ENCODE results near the gene BATF3. TPM values are rescaled to one million over a fixed set of nuclear protein-coding genes. Genes with fewer than 3 reads are reported as not detected.
"Not testable (repeated sequence)": the region's sequence is repeated elsewhere in the genome, so short reads cannot be mapped to it uniquely, and the experiment has no call there.

BATF3 gene
- total RNA-seq, 1 donor from 2014 or later: 5.4 TPM

DNA sequence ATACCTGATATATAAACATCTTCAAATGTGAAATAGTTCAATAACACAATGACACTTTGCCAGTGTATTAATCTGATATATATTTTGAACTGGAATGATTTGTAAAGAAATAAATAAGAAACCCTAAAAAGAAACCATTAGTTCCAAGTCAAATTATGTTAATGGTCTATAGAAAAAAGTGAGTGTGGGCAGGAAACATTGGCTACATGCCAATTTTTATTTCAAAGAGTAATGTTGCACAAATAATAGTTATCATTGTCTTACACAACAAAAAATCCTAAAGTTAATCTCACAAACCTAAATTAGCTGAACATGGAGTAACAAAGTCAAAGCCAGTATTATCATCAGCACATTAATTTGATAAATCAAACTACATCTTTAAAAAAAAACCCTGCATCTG, 37.9 kb upstream of the BATF3 start:
- no peaks in the 10 kb centered on the region for H3K27me3 ChIP-seq (ENCODE audit: control insufficient read depth, insufficient read depth, low read length)
- DNase-seq (ENCODE audit: low read depth): no peak
- TF ChIP-seq, protein P1, sequence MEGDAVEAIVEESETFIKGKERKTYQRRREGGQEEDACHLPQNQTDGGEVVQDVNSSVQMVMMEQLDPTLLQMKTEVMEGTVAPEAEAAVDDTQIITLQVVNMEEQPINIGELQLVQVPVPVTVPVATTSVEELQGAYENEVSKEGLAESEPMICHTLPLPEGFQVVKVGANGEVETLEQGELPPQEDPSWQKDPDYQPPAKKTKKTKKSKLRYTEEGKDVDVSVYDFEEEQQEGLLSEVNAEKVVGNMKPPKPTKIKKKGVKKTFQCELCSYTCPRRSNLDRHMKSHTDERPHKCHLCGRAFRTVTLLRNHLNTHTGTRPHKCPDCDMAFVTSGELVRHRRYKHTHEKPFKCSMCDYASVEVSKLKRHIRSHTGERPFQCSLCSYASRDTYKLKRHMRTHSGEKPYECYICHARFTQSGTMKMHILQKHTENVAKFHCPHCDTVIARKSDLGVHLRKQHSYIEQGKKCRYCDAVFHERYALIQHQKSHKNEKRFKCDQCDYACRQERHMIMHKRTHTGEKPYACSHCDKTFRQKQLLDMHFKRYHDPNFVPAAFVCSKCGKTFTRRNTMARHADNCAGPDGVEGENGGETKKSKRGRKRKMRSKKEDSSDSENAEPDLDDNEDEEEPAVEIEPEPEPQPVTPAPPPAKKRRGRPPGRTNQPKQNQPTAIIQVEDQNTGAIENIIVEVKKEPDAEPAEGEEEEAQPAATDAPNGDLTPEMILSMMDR (IDR thresholded peaks at IDR 0.05; ENCODE audit: insufficient read depth, low read length, poor library complexity, severe bottlenecking): no peak
- H3K36me3 ChIP-seq (ENCODE audit: control insufficient read depth, insufficient read depth, low read length): no peaks in the 10 kb centered on the region
- H3K4me3 ChIP-seq (ENCODE audit: low read depth, low read length): no peak overlapping the region

DNA sequence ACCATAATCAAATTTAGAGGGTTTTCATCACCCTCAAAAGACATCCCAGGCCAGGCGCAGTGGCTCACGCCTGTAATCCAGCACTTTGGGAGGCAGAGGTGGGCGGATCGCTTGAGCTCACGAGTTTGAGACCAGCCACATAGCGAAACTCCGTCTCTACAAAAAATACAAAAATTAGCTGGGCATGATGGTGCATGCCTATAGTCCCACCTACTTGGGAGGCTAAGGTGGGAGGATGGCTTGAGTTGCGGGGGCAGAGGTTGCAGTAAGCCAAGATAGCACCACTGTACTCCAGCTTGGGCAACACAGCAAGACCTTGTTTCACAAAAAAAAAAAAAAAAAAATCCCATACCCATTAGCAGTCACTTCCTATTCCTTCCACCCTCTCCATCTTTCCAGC, 33.5 kb upstream of the BATF3 start:
- TF ChIP-seq, protein P1 (IDR thresholded peaks at IDR 0.05; ENCODE audit: insufficient read depth, low read length, poor library complexity, severe bottlenecking): no peak
- DNase-seq (ENCODE audit: low read depth): no peak
- H3K27me3 ChIP-seq (ENCODE audit: control insufficient read depth, insufficient read depth, low read length): no peaks in the 10 kb centered on the region
- H3K36me3 ChIP-seq (ENCODE audit: control insufficient read depth, insufficient read depth, low read length): no peaks in the 10 kb centered on the region
- H3K4me3 ChIP-seq (ENCODE audit: low read depth, low read length): no peak overlapping the region

- Histone ChIP-seq H3K27me3 (ENCODE audit: control insufficient read depth, insufficient read depth, low read length) (no peaks in the 10 kb centered on the region), H3K36me3 (ENCODE audit: control insufficient read depth, insufficient read depth, low read length) (no peaks in the 10 kb centered on the region), H3K4me3 (ENCODE audit: low read depth, low read length) (no peak overlapping the region)
- DNase-seq (ENCODE audit: low read depth): no peak
- TF ChIP-seq, protein P1 (IDR thresholded peaks at IDR 0.05; ENCODE audit: insufficient read depth, low read length, poor library complexity, severe bottlenecking): no peak
Measured at GRCh38 chr1:212731630-212732029, 32.0 kb upstream of the BATF3 start.

DNA sequence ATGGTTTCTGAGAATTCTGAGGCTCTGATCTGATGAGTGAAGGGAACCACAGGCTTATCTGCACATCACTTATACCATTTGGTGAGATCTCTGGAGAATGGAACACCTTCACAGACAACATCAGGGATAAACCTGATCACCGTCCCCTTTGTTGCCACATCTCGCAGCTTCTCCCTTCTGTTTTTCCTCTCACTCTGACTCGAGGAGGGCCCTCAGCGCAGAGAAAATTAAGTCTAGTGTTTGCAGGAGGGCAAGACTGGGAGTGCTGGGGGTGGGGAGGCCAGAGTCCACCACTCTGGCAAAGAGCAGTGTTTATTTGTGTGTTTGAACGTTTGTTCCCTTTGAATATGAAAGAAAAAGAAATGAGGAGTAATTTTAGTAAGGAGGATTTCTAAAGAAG, 29.0 kb upstream of the BATF3 start:
- H3K27me3 ChIP-seq (ENCODE audit: control insufficient read depth, insufficient read depth, low read length): no peaks in the 10 kb centered on the region
- no peak overlapping the region for H3K4me3 ChIP-seq (ENCODE audit: low read depth, low read length)
- no peak for DNase-seq (ENCODE audit: low read depth)
- H3K36me3 ChIP-seq (ENCODE audit: control insufficient read depth, insufficient read depth, low read length): no peaks in the 10 kb centered on the region
- TF ChIP-seq, protein P1 (IDR thresholded peaks at IDR 0.05; ENCODE audit: insufficient read depth, low read length, poor library complexity, severe bottlenecking): no peak

GRCh38 chr1:212727386-212728181, 27.9 kb upstream of the BATF3 start:
- H3K27me3 ChIP-seq (ENCODE audit: control insufficient read depth, insufficient read depth, low read length): no peaks in the 10 kb centered on the region
- TF ChIP-seq, protein P1 (IDR thresholded peaks at IDR 0.05; ENCODE audit: insufficient read depth, low read length, poor library complexity, severe bottlenecking): no peak
- no peak overlapping the region for H3K4me3 ChIP-seq (ENCODE audit: low read depth, low read length)
- DNase-seq (ENCODE audit: low read depth): no peak
- no peaks in the 10 kb centered on the region for H3K36me3 ChIP-seq (ENCODE audit: control insufficient read depth, insufficient read depth, low read length)

- not testable (repeated sequence) for H3K27me3 ChIP-seq (ENCODE audit: control insufficient read depth, insufficient read depth, low read length); DNase-seq (ENCODE audit: low read depth); H3K36me3 ChIP-seq (ENCODE audit: control insufficient read depth, insufficient read depth, low read length); H3K4me3 ChIP-seq (ENCODE audit: low read depth, low read length)
Measured at GRCh38 chr1:212724679-212725078, 25.0 kb upstream of the BATF3 start.

All from kidney epithelial cell (primary cell).